ENCODE results near the gene EIF3I. TPM values are rescaled to one million over a fixed set of nuclear protein-coding genes. Genes with fewer than 3 reads are reported as not detected.

Gene EIF3I
- polyA plus RNA-seq: 100 to 1,000 TPM; 123 to 219 (median 202) TPM

DNA sequence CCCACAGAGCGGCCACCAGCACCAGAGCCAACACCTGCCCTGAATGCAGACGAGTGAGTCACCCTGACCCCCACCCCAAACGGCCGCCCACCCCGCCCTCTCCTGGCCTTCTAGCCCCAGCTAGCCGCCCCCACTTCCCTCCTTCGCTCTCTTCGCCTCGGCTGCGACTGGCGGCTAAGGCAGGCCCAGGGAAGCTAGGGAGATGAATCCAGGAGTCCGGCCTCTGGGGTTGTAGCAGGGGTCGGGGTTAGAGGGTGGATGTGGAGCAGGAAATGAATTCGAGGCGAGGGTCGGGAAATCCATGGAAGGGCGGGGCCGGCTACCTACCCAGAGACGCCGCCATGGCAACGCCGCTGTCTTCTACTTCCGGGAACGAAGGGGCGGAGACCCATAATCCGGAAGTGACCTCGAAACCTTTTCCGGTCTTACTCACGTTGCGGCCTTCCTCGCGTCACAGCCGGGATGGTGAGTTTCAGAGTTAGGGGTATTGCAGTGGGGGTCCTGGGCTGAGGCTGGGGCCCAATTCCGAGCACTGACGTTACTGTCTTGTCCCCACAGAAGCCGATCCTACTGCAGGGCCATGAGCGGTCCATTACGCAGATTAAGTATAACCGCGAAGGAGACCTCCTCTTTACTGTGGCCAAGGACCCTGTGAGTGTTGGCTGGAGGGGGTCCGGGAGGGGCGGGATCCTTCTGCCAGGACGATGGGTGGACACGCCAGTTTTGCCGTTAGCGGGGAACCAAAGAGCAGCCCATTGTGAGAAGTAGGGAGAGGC is at the start of gene EIF3I, which contains the start of gene TMEM234:
Gene EIF3I, plus strand, starts transcription at position 428 of the 776 bp plus-strand sequence. Its CDS starts 35 bp downstream, at position 463.
Gene TMEM234, minus strand, starts transcription at position 374 of the 776 bp plus-strand sequence. Its CDS starts 31 bp downstream, at position 343.
- peak within 1 kb of the TSS; percentile 71 for H3K27ac ChIP-seq (ENCODE audit: low read depth, low read length)
- WGBS, 3 donors: 0 to 1% (median 1%) methylated on average over 43 to 46 of the region's 46 CpGs

DNA sequence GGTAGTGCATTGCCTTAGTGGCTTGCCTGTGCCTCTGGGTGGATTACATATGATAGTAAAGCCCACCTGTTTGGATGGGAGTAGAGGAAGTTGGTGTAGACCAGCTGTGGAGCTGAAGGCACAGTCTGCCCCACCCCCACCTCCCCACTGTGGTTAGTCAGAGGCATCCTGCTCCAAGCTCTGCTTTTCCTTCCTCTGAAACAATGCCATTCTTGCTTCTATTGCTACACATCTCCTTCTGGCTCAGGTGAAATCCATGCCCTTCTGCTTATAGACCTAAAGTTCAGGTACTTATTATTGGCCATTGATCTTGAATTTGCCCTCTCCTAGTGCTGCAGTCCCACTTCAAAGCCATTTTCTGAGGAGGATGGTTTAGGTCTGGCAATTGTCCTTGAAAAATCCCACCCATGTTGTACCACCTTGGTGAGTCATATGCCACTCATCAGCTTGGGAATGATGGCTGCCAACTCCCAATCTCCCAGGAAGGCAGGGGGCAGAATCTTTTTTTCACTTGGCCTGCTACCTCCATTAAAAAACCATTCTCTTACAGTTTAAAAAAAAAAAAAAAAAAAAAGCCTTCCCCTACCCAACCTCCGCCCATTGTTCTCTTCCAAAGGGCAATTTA is 49.5 kb upstream of the EIF3I start:
- 96 to 100% (median 97%) methylated on average over 1 of the region's 1 CpG for WGBS, 3 donors
- H3K27ac ChIP-seq (ENCODE audit: low read depth, low read length): no peak overlapping the region

DNA sequence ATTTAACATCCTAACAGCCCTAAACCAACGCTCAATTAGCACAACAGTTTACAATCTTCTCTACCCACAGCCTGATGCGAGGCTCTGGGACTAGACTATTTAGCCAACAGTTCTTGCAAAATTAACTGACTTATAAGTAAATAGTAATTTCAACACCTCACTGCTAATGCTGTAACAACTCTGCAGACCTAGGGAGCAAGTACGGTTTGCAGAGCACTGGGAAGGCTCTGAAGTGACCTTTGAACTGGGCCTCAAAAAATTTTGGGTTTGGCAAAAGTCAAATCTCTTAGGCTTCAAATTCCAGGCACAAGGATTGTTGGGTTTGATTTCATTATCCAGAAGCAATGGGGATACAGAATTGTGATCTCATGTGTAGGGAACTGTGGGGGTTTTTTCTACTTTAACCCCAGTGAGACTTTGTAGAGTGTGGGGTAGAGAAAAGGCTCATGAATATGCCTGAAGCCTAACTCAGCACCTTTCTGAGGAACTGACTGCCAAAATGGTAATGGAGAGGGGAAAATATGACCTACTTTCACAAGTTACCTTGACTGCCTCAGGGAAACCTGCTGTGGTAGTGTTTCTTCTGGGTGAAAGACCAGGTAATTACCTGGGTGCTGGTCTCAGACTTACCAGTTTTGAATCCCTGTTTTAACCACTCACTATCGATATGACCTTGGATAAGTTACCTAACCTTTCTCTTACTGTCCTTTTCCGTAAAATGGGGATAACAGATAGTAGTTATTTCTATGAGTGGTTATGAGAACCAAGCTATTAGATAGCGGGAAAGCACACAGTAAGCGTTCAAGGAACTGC is 43.6 kb upstream of the EIF3I start:
- 66 to 77% (median 72%) methylated on average over 7 of the region's 7 CpGs for WGBS, 3 donors
- no peak overlapping the region for H3K27ac ChIP-seq (ENCODE audit: low read depth, low read length)

GRCh38 chr1:32179193-32179442 is 43.1 kb upstream of the EIF3I start:
- H3K27ac ChIP-seq (ENCODE audit: low read depth, low read length): peak overlapping the region; percentile 21
- 12 to 15% (median 13%) methylated on average over 7 of the region's 7 CpGs for WGBS, 3 donors

DNA sequence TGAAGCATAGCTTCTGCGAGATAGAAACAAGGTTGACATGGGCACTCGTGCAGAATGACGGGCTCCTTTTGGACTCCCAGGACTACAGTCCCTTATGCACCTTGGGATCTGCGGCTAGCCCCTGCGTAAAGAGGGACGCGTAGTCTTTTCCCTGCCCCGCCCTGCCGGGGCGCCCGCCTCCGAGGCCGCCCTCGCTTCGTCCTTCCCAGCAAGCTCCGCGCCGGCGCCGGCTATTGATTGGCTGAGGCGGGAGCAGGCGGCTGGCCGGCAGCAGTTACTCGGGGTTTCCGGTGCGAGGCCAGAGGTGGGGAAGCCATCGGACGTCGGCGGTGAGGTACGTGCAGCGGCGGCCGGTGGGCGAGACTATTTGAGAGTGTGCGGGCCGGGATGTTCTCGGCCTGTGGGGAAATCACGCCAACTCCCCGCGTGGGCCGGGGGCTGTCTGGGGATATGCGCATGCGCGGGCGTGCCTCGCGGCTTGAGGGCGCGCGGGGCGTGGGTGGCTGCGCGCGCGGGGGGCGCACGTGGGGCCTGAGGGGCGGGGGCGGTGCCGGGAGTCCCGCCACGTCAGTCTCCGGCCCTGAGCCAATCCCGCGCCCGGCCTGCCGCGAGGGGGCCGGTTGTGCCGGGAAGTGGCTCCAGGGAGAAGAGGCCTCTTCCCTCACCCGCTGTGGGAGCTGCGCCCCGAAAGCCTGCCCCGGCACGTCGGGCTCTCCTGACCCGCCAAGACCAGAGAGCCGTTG is 42.6 kb upstream of the EIF3I start, which contains the start of gene TXLNA:
Gene TXLNA, plus strand, starts transcription at position 233 of the 743 bp plus-strand sequence. CDS start 671 bp downstream, outside the sequence.
- 0 to 1% (median 1%) methylated on average over 76 to 79 of the region's 79 CpGs for WGBS, 3 donors
- peak within 1 kb of the TSS; percentile 86 for H3K27ac ChIP-seq (ENCODE audit: low read depth, low read length)

GRCh38 chr1:32180186-32181060 is 41.8 kb upstream of the EIF3I start:
- 5 to 8% (median 5%) methylated on average over 36 of the region's 36 CpGs for WGBS, 3 donors
- H3K27ac ChIP-seq (ENCODE audit: low read depth, low read length): peak overlapping the region; percentile 86

DNA sequence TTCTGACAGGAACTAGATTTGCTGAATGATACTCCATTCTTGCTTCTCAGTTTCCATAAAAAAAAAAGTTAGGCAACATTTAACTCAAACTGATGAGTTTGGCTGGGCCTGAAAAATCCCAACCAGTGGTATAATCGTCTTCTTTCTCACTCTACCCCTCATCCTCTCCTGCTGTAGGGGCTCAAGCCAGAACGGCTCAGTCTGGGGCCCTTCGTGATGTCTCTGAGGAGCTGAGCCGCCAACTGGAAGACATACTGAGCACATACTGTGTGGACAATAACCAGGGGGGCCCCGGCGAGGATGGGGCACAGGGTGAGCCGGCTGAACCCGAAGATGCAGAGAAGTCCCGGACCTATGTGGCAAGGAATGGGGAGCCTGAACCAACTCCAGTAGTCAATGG is 41.1 kb upstream of the EIF3I start:
- 65 to 75% (median 71%) methylated on average over 9 of the region's 9 CpGs for WGBS, 3 donors
- H3K27ac ChIP-seq (ENCODE audit: low read depth, low read length): no peak overlapping the region

DNA sequence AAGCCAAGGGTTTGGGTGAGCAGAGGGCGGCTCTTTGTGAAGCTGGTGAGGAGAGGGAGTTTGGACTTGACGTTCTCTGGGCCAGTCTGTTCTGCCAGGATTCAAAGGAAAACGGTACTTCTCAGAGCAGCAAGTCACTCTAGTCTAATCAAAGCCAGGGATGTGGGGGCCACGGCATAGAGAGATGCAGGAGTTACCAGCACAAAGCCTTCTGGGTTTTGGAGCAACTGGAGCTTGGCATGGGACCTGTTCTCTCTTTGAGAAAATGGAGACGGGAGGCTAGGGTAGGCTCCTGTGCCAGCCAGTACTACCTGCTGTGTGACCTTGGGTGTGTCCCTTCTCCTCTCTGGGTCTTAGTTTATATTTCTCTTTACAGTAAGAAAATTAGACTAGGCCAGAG is 40.6 kb upstream of the EIF3I start:
- WGBS, 3 donors: 69 to 86% (median 82%) methylated on average over 5 of the region's 5 CpGs
- no peak overlapping the region for H3K27ac ChIP-seq (ENCODE audit: low read depth, low read length)

DNA sequence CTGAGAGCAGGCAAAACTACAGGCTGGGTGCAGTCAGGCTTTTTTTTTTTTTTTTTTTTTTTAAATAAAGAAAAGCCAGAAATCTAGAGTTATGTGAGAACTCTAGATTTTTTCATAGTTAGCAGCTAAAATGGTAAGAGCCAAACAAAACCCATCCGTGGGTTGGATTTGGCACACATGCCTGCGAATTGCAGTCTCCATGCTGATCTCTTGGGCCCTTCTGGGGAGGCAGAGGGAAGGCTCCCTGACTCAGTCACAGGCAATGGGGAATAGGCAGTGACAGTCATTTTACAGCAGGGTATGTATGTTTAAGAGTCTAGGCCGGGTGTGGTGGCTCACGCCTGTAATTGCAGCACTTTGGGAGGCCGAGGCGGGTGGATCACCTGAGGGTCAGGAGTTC is 40.1 kb upstream of the EIF3I start:
- no peak overlapping the region for H3K27ac ChIP-seq (ENCODE audit: low read depth, low read length)

GRCh38 chr1:32184650-32185049 is 37.6 kb upstream of the EIF3I start:
- H3K27ac ChIP-seq (ENCODE audit: low read depth, low read length): no peak overlapping the region

More for the DNA sequence above, 40.1 kb upstream of the EIF3I start:
- 79 to 93% (median 81%) methylated on average over 6 of the region's 6 CpGs for WGBS, 3 donors

- 77 to 95% (median 87%) methylated on average over 2 of the region's 2 CpGs for WGBS, 3 donors
- H3K27ac ChIP-seq (ENCODE audit: low read depth, low read length): no peak overlapping the region
Measured at GRCh38 chr1:32186077-32186476, 36.1 kb upstream of the EIF3I start.

- H3K27ac ChIP-seq (ENCODE audit: low read depth, low read length): no peak overlapping the region
- WGBS, 3 donors: 79 to 97% (median 96%) methylated on average over 2 of the region's 2 CpGs
Measured at GRCh38 chr1:32186491-32186890, 35.7 kb upstream of the EIF3I start.

- no peak overlapping the region for H3K27ac ChIP-seq (ENCODE audit: low read depth, low read length)
- 96 to 99% (median 97%) methylated on average over 9 of the region's 9 CpGs for WGBS, 3 donors
Measured at GRCh38 chr1:32187850-32188249, 34.4 kb upstream of the EIF3I start.

GRCh38 chr1:32192220-32192948 is 29.8 kb upstream of the EIF3I start:
- no peak overlapping the region for H3K27ac ChIP-seq (ENCODE audit: low read depth, low read length)
- 93 to 97% (median 94%) methylated on average over 8 of the region's 8 CpGs for WGBS, 3 donors

GRCh38 chr1:32194984-32195383 is 27.2 kb upstream of the EIF3I start:
- H3K27ac ChIP-seq (ENCODE audit: low read depth, low read length): no peak overlapping the region
- 93 to 98% (median 94%) methylated on average over 6 of the region's 6 CpGs for WGBS, 3 donors

GRCh38 chr1:32195531-32195930 is 26.7 kb upstream of the EIF3I start:
- H3K27ac ChIP-seq (ENCODE audit: low read depth, low read length): no peak overlapping the region
- WGBS, 3 donors: 83 to 93% (median 85%) methylated on average over 3 of the region's 3 CpGs
